Right ventricle myocardium inferior (tissue), 1 donor: ENCODE data around the gene PPP2R3A. TPM values are rescaled to one million over a fixed set of nuclear protein-coding genes. Genes with fewer than 3 reads are reported as not detected.

Experiments used
- ATAC-seq: fragments of 200-7000 bp; cut with Tn5 transposase; one replicate; pipeline ENCODE4 v1.9.1; 2020; ENCODE audit warnings: mild to moderate bottlenecking, moderate library complexity
- DNase-seq: peaks from one replicate; pipeline ENCODE4 v3.0.0; 2021; ENCODE audit errors: missing footprints
- intact Hi-C: fragments of 100-400 bp; cut with DNase I; formaldehyde crosslinking; loops from one replicate; pipeline ENCODE4 v1.11.0; 2022
- total RNA-seq: library from RNA; stranded (reverse); fragmentation: NEBNext Ultra II Directional; extraction: Animal tissue kit (Norgen Biotek cat#: 25700); gene quantifications from one replicate; pipeline ENCODE4 v1.2.1, GENCODE V29; 2021
- donor health status: DM: no; HTN: yes; CAD: no; lungs with severe emphysema.

Gene PPP2R3A
- total RNA-seq, 1 donor from 2014 or later, result 107 TPM

GRCh38 chr3:135997554-135998320 lies 32.2 kb downstream of the PPP2R3A start:
- intact Hi-C loops, result no loop called here
- ATAC-seq (peak; percentile 26), DNase-seq (no peak)

DNA sequence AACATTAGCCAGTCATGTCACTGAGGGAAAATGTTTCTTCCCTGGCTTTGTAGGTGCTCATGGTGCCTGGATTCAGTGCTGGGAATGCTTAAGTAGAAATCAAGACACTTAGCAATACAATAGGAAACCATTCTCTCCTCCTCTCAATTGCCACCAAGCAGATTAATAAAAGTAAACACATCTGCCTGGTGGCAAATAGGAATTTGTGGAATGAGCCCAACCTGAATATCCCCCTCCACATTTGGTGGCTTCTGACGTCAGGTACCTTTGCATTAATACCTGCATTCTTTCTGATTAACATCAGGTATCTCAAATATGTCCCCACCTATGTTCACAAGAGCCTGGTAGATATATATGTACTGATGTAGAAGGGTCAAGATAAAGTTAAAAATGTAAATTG lies 42.7 kb downstream of the PPP2R3A start:
- intact Hi-C loops, result no loop called here
- DNase-seq (no peak), ATAC-seq (no peak)

DNA sequence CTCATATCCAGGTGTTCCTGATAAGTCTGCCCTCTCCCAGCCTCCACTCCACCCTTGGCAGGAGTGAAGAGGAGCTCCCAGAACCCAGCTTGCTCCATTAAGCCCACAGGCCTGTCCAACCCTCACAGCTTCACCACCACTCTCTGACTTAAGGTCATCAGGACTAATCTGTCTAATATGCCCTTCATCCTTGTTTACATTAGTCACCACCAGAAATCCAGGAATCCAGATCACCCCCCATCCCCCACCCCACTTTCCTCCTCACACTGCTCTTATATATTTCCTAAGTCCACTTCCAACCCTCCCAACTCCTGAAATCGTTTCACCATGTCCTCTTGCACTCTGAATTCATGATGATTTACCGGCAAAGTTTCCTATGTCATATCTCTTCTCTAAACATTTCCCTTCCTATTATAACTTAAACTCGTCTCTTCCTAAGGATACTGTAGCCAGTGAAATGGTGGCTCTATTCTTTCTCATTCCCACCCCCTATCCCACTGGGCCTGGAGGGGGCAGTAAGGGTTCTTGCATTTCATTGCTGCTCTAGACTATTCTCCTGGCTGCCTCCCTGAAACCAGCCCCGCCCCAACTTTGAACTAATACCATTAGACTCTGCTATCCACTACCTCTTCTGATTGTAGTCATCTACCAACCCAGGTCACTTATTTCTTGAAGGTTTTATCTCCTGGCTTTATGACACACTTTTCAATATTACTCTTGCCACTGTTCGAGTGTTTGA lies 43.4 kb downstream of the PPP2R3A start:
- no peak for ATAC-seq
- intact Hi-C loops, result no loop called here
- no peak for DNase-seq

DNA sequence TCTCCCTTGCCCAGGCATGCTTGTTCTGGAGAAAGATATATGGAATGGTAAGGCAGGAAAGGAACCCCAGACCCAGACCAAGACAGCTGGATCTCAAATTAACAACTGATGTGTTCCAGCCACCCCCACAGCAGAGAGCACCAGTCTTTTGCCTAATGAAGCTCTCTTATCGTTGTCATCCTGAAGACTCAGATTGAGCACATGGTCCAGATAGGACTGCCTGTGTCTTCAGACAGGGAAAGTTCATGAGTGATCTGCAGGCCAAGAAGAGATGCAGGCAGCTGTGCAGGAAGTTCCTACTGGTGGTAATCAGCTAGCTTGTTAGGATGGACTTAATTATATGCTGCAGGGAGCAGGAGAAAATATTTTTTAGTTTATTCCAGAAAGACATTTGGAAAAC lies 53.3 kb downstream of the PPP2R3A start:
- ATAC-seq, result no peak
- intact Hi-C loops, result loop anchor here (2.0 kb wide), 1 partner anchor 52 kb away; no protein-coding TSS in a partner anchor
- DNase-seq, result no peak

DNA sequence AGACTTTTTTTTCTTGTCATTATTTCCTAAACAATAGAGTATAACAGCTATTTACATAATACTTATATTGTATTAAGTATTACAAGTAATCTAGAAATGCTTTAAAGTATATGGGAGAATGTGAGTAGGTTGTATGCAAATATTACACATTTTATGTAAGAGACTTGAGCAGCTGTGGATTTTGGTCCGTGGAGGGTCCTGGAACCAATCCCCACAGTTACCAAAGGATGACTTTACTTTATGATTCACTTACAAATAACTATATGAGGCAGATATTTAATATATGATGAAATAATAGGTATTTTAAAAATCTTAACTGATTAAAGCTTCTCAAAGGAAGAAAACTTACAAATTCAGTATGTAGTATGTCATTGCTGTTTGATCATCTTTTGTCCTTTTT lies 56.3 kb downstream of the PPP2R3A start:
- no peak for DNase-seq
- intact Hi-C loops, result loop anchor here (5.0 kb wide), 1 partner anchor 35 kb away; no protein-coding TSS in a partner anchor
- ATAC-seq, result no peak

- intact Hi-C loops, result loop anchor here (5.0 kb wide), 1 partner anchor 35 kb away; no protein-coding TSS in a partner anchor
- ATAC-seq (peak; percentile 79), DNase-seq (no peak)
Observed at GRCh38 chr3:136022529-136023263, 57.2 kb downstream of the PPP2R3A start.

- ATAC-seq, result peak; percentile 66
- DNase-seq, result no peak
- intact Hi-C loops, result loop anchor here (5.0 kb wide), 1 partner anchor 36 kb away; no protein-coding TSS in a partner anchor
Observed at GRCh38 chr3:136023264-136023978, 57.9 kb downstream of the PPP2R3A start.

DNA sequence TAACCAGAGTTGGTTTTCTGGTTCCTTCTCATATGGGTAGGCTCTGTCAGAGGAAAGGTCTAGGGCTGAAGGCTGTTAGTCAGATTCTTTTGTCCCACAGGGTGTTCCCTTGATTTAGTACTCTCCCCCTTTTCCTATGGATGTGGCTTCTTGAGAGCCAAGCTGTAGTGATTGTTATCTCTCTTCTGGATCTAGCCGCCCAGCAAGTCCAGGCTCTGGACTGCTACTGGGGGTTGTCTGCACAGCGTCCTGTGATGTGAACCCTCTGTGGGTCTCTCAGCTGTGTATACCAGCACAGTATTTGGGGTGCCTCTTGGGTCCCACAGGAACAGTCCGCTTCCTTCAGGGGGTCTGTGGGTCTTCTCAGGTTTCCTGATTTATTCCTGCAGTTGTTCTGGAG lies 70.8 kb downstream of the PPP2R3A start:
- no peak for DNase-seq
- ATAC-seq, result no peak
- intact Hi-C loops, result no loop called here

DNA sequence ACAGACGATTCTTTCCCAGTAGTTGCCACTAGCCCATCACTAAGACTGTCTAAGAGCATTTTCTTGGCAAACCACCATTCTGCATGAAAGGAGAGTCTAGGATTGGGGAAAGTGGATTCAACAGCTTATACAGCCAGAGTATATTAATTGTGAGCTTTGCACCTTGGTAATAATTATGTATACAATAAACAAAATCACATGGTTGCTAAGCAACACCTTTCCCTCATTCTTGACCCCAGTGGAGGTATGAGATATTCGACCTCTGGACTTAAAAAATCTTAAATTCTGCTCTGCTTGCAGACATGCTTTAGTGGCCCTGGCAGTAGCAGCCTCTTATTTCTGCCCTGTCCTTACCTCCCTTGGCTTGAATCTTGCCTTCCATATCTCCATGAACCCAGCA lies 73.1 kb downstream of the PPP2R3A start:
- ATAC-seq (no peak), DNase-seq (no peak)
- intact Hi-C loops, result no loop called here

DNA sequence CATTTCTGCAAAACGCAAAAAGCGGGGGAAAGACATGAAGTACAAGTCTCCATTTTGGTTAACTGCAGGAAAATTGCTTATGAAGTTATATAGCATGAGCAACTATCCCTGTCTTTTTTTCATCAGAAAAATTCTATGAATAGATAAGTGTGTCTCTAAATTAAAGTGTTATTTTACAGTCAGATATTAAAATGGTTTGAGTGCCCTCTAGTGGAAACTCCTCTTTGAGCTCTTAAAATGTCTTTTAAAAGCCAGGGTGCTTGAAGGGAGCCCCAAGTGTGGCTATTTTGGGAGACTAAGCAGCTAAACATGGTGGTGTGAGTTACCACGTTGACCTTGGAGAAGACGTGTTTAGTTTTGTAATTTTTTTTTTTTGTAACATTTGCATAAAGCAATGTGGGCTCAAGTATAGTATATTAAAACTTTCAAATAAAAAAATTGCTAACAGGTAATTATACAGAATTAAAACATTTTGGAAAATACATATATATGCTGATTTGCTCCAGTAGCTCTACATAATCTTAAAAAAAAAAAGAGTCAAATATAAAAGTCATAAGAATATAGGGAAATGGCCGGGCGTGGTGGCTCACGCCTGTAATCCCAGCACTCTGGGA lies 77.2 kb downstream of the PPP2R3A start:
- intact Hi-C loops, result loop anchor here (2.0 to 5.0 kb wide), 3 partner anchors 75 to 136 kb away; partner anchors contain the start of gene PPP2R3A
- peak; percentile 17 for ATAC-seq

DNA sequence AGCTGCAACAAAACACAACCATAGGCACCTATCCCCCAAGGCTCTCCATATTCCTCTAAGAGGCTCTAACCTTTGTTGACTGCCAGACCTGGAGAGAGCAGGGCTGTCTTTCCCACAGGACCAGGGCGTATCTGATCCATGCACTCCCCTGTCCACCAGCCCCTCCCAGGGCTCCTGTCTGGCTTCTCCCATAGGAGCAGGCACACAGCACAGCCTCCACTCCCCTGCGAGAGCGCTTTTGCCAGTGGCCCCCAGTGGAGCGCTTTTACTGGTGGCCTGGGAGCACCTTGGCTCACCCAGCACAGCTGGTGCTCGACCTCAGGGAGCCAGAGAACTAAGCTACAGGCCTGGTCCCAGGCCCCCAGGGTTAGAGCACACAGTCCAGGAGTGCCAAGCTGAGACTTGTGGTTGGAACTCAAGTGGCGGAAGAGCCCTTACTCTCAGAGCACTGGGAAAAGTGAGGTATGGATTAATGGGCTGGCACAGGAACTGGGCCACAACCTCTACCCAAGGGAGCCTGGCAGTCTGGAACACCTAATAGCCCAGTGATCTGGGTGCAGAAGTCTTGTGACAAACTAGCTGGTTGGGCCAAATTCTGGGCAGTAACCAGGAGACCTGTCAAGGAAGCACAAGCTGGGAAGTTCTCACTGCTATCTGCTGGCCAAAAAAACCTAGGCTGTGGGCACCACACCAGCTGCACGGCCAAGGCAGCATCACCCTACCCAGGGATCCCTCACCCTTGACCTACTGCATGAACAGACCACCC lies 79.6 kb downstream of the PPP2R3A start:
- ATAC-seq (peak; percentile 38), DNase-seq (no peak)
- intact Hi-C loops, result loop anchor here (5.0 kb wide), 1 partner anchor 78 kb away; the partner anchor contains the start of gene PPP2R3A

More for the DNA sequence above, 77.2 kb downstream of the PPP2R3A start:
- no peak for DNase-seq

GRCh38 chr3:136048068-136048467 lies 82.5 kb downstream of the PPP2R3A start:
- no peak for DNase-seq
- ATAC-seq, result no peak
- intact Hi-C loops, result no loop called here

GRCh38 chr3:136050250-136050649 lies 84.7 kb downstream of the PPP2R3A start:
- intact Hi-C loops, result no loop called here
- no peak for DNase-seq
- ATAC-seq, result no peak

DNA sequence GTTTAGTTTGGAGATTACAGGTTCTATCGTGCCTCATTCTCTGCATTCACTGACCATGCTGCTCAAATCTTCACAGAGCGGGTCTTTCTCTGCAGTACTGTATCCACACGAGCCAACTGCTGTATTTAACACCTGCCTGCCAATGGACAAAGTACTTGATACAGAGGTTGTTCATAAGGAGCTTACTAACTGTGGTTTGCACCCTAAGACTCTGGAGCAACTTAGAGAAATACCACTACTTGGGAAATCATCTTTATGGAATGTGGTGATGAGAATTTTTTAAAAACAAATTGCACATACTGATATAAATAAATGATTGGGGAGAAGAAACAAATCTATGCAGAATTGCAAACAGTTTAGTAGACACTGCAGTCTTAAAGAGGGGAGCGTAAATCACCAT lies 90.0 kb downstream of the PPP2R3A start:
- ATAC-seq (no peak), DNase-seq (no peak)
- intact Hi-C loops, result no loop called here

- intact Hi-C loops, result no loop called here
- ATAC-seq (no peak), DNase-seq (no peak)
Observed at GRCh38 chr3:136067211-136067610, 101.7 kb downstream of the PPP2R3A start.

DNA sequence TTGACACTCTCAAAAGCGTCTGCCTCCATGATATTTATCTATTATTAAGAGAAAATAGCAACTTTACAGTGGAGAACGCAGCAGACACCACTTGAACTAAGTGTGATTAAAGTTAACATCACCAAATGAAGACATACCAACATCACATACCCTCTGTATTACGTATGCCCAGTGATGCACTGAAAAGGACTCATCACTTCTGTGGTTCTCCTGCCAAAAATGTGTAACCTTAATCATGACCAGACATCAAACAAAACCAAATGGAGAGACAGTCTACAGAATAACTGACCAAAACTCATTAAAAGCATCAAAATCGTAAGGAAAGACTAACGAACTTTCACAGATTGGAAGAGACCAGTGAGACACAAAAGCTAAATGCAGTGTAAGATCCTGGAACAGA lies 103.2 kb downstream of the PPP2R3A start:
- no peak for ATAC-seq
- DNase-seq, result no peak
- intact Hi-C loops, result no loop called here

DNA sequence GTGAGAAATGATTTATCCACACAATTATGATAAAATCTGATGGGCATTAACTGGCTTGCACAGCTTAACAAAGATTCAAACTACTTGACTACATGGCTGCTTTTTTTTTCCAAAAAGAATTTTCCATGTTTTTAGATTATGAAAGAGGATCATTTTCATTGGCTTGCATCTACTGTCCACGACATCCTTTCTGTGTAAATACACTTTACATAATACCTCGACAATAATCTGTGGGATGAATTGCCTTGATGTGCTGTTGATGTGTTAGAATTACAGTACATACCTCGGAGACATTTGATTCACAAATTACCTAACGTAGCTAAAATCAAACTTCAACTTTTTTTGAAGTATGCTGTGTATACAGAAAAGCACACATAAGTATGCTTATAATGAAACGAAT lies 104.4 kb downstream of the PPP2R3A start:
- ATAC-seq (no peak), DNase-seq (no peak)
- intact Hi-C loops, result loop anchor here (5.0 kb wide), 1 partner anchor 127 kb away; the partner anchor contains the start of gene MSL2
